Activated CD8-positive, alpha-beta memory T cell treated with anti-CD3 and anti-CD28 coated beads, Interleukin-2, amount 50 U/mL, for 48 hours (primary cell): ENCODE results near the gene PGGHG.

Experiments
- DNase-seq: peaks from one replicate; pipeline ENCODE4 v3.0.0-alpha.2; 2020

Gene PGGHG

DNA sequence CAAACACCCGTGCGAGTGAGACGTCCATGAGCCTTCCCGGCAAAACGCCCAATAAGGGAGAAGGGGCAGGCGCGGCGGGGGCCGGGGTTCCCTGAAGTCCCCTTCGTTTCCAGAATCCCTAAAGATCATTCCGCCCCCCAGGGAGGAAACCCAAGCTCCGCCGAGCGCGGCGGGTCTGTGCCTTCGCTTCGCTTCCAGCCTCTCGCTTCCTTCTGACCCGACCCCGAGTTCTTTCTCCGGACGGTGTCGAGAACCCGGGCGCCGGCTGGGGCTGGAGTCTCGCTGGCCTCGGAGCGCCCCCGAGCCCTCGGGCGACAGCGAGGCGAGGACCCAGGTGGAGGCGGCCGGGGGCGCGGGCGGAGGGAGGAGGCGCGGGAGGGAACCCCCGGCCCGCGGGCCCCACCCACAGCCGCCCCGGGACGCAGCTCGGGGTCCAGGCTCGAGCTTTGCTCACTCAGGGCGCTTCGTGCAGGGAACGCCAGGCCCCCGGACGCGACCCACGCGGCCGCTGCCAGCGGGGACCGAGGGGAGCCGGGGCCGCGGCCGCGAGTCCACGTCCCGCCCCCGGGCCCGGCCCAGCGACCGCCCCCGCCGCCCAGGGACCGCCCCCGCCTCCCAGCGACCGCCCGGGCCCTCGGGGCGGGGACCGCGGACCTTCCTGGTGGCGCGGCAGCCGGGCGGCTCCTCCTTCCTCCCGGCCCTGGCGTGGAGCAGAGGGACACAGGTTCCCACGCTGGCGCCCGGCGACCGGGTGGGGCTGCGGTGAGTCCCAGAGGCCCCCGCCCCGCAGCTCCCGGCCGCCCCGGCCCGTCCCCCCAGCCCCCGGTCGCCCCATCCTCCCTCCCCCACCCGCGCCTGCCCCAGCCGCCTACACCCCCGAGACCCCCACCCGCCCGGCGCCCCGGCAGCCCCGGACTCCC, at the start of gene PGGHG:
Gene PGGHG, plus strand, starts transcription at position 649 of the 920 bp plus-strand sequence. CDS start 691 bp downstream, outside the sequence.
- DNase-seq, result peak; percentile 77

DNA sequence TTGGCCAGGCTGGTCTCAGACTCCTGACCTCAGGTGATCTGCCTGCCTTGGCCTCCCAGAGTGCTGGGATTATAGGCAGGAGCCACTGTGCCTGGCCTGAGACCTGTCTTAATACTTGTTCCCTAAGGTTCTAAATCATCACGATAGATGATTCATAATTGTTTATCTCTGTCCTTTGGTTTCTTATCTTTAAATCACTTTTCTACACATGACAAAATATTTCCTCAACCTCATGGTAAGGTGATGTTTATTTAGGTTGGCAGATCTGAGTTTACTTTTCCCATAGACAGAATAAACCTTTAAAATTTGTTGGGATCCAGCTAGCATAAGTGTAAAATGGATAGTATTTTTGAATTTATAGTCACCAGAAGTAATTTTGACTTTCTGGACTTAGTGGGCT, 48.6 kb upstream of the PGGHG start:
- DNase-seq, result no peak

DNA sequence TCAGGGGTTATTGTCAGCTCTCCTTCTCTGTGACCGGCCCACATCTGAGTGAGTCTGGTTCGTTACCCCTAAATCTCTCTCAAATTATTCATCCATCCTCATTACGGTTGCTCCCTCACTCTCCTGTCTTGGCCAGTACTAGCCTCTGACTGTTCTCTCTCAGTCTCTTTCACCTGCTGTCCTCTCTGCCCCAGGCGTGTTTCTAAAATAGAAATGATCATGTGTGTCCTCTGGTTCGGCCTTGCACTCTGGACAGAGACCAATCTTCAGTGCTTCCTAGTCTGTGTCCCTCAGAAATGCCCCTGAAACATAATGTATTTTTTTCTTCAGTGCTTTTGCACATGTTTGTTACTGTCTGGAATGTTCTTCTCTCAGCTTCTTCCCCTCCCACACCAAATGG, 47.3 kb upstream of the PGGHG start:
- DNase-seq, result no peak

DNA sequence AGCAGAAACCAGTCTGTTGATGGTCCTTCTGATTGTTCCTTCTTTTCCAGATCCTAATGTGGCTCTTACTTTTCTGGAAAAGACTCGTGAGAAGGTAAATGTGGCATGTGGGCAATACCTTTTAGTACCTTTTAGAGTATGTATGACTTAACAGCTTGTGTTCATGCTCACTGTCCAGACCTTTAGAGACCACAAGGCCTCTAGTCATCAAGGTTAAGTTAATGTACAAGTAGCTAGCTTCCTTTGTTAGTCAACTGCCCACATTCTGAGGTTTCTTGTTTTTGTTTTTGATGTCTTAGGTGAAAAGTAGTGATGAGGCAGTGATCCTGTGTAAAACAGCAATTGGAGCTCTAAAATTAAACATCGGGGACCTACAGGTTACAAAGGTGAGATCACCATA, 44.5 kb upstream of the PGGHG start:
- no peak for DNase-seq

DNA sequence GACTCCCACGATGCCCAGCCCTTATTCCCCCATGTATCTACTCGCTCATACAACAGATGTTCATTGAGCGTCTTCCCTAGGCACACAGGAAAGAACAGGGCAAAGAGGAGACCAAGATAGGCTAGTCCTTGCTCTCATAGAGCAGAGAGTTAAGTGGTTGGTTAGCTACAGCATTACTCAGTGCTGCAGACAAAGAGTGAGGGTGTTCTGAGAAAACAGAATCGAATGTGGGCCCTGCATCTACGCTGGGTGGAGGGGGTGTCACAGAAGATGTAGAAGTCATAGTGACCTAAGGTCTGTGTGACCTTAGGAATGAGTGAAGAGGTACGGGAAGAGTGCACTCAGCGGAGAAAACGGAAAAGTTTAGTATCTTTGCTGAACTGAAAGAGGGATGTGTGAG, 39.9 kb upstream of the PGGHG start:
- peak; percentile 34 for DNase-seq

DNA sequence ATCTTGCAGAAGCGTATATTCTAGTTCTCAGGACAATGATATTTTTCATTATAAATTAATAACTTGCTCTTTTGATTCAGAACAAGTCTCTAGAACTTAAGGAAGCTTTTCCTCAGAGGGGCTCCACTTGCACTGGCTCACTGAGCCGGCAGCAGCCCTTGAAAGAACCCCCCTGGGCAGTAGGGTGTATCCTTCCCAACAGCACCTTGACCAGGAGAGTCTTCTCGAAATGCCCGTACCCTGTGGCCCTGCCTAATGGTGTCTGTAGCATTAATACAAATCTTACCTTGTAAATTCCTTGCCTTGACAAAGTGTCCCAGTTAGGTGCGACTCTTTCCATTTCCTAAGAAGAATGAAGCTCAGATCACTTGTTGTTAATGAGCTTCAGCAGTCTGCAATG, 38.7 kb upstream of the PGGHG start:
- peak; percentile 46 for DNase-seq

DNA sequence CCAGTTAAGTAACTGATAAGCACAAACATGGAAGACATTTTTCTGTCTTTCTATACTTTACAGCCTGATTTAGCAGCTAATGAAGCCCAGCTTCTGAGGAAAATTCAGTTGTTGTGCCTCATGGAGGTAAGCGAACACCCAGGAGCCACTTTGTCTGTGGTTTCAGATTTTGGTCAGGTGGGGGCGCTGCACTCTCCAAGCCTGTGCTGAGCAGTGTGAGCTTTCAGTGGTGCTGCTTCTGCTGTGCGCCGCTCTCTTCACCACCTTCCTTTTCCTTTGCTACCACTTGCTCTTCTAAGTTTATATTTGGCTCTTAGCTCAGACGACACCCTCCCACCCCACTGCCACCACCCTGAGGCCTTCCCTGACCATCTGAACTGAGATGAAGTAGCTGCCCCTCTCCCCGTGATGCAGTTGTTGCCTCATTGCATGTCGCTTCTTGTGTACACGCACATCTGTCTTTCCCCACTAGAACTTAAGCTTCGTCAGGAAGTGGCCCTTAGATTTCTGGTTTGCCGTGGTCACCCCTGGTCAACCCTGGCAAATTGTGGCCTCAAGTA, 38.1 kb upstream of the PGGHG start:
- peak; percentile 86 for DNase-seq

DNA sequence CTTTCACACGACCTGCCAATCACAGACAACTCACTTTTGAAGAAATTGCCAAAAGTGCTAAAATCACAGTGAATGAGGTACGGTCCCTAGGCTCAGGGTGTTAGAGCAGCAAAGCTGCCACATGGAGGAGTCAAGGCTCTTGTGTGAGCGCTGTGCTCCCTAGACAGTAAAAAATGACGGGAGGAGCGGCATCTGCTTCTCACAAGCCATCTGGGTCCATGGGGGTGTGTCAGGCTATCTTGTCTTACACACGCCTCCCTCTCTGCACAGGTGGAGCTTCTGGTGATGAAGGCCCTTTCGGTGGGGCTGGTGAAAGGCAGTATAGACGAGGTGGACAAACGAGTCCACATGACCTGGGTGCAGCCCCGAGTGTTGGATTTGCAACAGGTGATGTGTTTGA, 37.4 kb upstream of the PGGHG start:
- peak; percentile 44 for DNase-seq

DNA sequence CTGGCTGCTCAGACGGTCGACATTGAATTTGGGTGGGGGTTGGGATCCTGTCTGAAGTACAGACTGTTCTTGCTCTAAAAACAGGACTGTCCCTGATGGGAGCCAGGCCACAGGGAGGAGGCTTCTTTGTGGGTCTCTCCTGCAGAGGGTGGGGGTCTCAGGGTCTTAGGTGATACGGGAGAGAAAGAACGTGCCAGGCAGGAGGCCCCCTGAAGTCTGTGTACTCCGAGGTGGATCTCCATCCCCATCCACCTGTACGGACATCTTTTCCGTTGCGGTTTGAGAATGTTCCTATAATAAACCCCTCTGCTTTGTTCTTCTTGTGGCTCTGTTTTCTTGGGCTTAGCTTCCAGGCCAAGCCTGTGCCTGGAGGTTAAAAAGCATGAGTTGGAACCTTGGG, 36.3 kb upstream of the PGGHG start:
- DNase-seq, result no peak

DNA sequence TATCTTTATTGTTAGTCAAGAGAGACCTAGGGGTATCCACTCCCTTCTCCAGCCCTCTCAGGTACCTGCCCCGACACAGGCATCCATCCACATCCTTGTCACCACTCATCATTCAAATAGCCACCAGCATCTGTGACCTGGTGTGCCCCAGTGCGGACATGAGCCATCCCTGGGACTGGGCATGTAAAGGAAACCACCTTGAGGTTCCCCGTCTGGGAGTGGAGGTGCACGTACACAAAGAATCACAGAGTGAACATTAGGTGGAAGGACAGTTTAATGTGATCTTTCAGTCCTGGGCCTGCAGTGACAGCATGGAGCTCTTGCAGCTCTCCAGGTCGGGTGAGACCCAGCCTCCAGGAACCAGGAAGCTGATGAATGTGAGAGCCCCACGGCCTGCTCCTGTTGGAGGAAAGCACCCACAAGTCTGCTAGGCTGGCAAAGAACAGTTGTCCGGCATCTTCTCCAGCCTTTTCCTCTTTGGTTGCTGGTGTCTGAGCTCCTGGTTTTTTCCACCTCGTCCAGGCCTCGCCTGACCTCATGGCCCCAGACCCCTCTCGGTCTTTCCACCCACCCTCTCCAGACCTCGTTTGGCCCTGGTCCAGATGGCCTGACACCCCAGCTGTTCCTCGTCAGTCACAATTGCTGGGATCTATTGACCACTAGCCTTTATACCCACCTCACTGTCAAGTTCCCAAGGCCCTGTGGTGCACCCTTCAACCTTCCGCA, 35.6 kb upstream of the PGGHG start:
- DNase-seq, result no peak

DNA sequence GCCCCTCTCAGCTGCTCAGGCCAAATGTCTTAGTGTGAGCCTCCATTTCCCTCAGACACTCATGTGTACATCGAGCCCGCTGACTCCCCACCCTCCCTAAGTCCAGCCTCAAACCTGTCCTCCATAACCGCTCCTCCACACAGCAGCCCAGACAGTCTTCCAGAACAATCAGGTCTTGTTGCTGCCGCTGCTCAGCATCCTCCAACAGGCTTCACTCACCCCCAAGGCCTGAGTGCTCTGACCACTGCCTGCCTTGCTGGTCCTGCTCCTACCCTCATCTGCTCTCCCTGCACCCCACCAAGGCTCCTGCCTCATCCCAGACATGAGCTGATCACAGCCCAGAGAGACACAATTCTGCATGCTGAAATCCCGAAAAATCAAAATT, 35.0 kb upstream of the PGGHG start:
- DNase-seq, result no peak

DNA sequence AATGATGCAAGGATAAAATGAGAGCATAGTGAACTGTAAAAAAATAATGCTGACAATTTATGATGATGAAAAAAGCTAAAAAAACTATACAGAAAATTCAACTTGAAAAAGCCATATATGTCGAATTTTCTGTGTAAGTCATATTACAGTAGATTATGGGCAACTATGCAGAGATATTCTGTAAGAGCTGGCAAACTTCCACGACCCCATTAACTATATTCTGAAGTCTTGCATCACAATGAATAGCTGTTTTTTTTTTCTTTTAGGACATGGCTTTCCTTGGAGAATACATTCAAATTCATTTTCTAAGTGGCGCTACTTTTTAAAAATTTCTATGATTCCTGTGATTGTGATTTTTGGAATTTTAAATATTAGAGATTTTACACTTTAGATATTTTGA, 33.8 kb upstream of the PGGHG start:
- no peak for DNase-seq

DNA sequence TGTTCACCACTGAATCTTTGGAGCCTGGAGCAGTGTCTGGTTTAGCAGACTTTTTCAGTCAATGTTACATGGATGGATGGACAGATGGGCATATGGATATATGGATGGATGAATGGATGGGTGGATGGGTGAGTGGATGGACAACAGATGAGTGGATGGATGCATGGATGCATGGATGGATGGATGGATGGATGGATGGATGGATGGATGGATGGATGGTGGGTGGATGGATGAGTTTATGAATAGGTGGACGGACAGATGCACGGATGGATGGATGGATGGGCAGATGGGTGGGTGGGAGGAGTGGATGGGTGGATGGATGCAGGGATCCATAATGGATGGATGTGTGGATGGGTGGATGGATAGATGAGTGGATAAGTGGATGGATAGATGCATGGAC, 33.1 kb upstream of the PGGHG start:
- DNase-seq, result no peak

DNA sequence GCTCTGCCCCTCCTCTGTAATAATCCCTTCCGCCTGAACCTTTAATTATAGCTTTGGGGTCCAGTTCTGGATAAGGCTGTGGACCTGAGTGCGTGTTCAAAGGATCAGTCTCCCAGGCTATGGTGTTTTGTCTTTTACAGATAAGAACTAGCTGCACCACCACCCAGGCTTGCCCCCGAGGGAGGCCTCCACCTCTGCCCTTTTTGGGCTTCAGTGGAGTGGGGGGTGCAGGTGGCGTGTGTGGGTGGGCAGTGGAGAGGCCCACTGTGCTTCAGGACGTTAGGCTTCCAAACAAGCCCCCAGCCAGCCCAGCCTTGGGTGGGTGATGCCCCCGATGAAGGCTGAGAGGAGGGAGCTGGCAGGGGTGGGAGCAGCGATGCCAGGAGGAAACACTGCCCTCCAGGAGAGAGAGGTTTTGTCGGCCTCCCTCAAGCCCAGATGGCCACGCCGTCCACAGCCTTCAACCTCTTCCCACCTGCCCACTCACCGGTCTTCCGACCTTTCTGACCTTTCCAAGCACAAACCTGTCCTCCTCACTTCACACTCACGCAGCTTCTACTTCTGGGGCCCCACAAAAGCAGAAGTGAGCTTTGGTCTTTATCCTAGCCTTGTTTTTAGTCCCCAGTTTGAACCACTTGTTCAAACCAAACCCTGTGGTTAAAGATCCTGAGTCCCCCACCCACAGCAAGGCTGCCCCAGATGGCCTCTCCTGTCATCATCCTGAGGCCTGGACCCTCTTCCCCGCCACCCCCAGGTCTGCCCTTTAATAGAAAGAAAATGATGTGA, 31.8 kb upstream of the PGGHG start:
- DNase-seq, result no peak

DNA sequence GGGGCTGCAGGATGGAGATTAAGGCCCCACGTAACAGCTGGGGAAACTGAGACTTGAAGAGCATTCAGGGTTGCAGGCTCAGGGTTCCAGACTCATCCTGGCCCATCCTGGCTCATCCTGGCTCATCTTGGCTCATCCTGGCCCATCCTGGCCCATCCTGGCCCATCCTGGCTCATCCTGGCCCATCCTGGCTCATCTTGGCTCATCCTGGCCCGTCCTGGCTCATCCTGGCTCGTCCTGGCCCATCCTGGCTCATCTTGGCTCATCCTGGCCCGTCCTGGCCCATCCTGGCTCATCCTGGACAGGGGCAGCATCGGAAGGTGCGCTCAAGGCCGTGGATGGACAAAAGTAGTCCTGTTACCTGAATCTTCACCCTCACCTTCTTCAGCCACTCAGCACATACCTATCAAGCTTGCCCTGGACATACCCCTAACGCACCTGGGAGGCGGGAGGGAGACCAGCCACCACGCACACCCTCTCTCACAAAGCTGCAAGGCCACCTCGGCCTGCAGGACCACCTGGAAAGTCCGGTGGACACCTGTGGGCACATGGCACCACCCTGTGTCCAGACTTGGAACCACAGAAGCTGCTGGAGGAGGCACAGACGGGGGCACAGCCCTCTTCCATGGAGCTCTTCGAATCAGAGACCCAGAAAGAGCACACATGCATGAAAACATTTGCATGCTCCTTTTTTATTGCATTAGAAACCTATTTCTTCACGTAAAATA, 31.0 kb upstream of the PGGHG start:
- no peak for DNase-seq

DNA sequence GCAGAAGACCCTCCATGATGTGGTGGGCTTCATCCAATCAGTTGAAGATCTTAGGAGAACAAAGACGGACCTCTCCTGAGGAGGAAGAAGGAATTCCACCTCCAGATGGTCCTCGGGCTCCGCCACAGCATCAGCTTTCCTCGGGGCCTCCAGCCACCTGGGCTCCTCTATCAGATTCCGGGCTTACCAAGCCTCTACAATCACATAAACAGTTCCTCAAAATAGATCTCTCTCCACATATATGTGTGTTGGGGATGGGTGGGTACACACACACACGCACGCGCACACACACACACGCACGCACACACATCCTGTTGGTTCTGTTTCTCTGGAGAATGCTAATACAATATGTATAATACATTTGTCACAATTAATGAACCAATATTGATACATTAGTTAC, 29.5 kb upstream of the PGGHG start:
- DNase-seq, result no peak

DNA sequence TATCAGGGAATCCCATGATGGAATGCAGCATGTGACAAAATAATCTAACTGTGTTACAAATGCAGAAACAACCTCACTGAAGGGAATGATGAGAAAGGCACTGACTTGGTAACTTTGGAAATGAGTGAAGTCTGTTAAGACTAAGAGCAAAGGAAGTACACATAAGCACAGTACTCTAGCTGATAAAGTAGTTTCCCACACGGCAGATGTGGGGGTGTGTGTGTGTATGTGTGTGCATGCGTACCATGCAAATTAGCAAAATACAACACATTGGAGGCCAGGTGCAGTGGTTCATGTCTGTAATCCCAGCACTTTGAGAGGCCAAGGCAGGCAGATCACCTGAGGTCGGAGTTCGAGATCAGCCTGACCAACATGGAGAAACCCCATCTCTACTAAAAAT, 27.3 kb upstream of the PGGHG start:
- DNase-seq, result no peak

DNA sequence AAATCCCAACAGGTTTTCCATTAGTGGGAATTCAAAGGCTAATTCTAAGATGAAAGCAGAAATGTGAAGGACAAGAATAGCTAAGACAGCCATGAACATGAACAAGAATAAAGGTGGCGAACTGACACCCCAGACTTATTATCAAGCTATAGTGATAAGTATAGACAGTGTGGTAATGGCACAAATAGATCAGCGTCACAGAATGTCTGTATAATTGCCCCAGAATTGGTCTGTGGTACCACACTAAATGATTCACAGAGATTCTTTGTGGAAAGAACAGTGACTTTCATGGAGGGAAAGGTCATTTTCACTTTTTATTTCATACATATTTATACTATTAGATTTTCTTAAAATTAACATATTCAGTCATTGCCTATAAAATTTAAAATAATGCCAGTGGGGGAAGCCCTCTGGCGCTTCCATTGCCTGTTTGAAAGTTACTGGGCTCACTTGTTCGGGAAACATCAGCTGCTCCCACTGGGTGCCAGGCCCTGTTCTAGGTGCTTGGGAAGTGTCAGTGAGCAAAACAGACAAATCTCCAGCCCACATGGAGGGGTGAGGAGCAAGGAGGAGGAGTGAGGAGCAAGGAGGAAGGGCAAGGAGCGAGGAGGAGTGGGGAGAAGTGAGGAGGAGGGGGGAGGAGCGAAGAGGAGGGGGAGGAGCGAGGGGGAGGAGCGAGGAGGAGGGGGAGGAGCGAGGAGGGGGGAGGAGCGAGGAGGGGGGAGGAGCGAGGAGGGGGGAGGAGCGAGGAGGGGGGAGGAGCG, 22.1 kb upstream of the PGGHG start:
- DNase-seq, result peak; percentile 73

DNA sequence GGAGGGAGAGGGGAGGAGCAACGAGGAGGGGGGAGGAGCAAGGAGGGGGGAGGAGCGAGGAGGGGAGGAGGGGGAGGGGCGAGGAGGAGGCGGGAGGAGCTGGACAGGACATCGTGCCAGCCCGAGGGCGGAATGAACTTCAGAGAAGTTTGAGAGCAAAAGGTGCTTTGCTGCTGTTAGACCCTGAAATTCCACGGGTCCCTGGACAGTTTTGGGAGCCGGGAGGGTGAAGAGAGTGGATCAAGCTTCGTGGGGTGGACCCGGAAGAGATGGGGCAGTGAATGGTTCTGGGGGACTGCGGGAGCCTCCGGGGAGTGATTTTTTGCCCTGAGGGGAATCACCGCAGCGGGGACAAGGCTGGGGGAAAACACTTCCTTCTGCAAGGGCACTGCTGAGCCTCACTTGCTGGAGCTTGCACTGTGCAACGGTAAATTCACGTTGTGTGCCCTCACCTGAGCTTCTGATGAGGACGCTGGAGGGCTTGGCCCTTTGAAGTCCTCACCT, 21.4 kb upstream of the PGGHG start:
- DNase-seq, result peak; percentile 84

DNA sequence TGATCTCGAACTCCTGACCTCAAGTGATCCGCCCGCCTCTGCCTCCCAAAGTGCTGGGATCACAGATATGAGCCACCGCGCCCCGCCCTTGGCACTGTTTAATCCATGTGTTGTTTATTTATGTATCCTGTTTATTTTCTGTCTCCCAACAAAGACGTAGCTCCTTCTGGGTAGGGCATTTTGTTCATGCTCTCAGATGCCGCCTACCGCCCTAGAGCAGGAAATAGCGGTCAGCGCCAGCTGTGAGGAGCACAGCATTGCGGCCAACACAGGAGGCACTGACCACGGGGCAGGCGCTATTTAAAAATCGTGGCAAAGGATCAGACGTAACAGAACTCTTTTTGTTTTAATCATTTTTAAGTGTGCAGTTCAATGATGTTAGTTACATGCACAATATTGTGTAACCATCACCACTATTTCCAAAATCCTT, 20.2 kb upstream of the PGGHG start:
- peak; percentile 74 for DNase-seq

DNA sequence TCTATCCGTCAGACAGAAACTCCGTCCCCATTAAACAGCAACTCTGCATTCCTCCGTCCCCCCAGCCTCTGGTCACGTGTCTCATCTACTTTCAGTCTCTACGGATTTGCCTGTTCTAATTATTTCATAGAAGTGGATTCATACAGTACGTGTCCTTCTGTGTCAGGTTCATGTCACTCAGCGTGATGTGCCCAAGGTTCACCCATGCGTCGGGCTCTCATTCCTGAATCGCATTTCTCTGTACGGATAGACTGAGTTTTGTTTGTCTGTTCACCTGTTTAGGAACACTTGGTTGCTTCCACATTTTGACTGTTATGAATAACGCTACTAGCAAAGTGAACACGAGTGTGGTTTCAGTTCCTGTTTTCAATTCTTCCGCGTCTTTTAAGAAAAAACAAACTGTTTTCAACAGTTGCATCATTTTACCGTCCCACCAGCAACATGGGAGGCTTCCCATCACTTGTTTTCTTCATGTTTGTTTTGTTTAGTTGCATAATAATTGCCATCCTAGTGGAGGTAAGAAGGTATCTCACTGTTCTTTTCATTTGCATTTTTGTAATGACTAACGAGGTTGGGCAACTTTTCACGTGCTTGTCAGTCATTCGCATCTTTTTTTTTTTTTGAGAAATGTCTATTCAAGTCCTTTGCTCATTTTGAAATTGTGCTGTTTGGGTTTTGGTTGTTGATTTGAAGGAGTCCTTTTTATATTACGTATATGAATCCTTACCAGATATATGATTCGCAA, 19.6 kb upstream of the PGGHG start:
- peak; percentile 67 for DNase-seq
